Measurements from ENCODE around the gene EXPH5.

Gene EXPH5

DNA sequence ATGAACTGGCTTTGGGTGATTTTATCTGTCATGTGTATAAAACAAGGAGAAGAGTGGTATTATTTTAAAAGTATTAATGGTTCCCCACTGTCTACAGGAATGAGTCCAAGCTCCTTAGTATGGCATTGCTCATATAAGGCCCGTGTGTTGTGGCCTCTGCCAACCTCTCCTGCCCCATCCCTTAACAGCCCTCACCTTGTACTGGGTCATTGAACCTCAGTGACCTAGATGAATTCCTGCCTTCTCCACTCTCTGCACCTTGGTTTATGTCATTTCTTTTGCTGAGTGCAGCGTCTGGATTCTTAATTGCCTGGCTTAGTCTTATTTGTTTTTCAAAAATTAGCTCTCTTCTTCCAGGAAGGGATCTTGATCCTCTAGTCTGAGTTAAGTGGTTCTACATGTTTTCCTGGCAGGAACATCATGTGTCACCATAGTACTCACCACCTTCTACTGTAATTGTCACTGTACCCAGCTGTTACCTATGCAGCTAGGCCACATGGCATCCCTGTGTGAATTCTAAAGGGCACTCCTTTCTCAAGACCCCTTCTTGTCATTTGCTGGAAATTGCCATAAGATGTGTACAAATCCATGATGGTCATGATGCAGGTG, 59.2 kb downstream of the EXPH5 start:
- no peak overlapping the region for H3K27ac ChIP-seq (replicated peaks)
- DNase-seq (ENCODE audit: low read depth in 1 of 2, low spot score in 1 of 2) = no peak
- H3K4me3 ChIP-seq (replicated peaks; ENCODE audit: insufficient read depth, low read length) = no peak overlapping the region
- peaks cover 2% of the 10 kb centered on the region for H3K27me3 ChIP-seq (ENCODE audit: insufficient read depth, poor library complexity, severe bottlenecking)
- TF ChIP-seq GABPA (IDR thresholded peaks at IDR 0.05; ENCODE audit: low read depth) (no peak), SPI1 (IDR thresholded peaks at IDR 0.05; ENCODE audit: borderline replicate concordance, low read depth) (no peak), POLR2AphosphoS5 (IDR thresholded peaks at IDR 0.05; ENCODE audit: low read depth) (no peak)
- TF ChIP-seq, protein P1, sequence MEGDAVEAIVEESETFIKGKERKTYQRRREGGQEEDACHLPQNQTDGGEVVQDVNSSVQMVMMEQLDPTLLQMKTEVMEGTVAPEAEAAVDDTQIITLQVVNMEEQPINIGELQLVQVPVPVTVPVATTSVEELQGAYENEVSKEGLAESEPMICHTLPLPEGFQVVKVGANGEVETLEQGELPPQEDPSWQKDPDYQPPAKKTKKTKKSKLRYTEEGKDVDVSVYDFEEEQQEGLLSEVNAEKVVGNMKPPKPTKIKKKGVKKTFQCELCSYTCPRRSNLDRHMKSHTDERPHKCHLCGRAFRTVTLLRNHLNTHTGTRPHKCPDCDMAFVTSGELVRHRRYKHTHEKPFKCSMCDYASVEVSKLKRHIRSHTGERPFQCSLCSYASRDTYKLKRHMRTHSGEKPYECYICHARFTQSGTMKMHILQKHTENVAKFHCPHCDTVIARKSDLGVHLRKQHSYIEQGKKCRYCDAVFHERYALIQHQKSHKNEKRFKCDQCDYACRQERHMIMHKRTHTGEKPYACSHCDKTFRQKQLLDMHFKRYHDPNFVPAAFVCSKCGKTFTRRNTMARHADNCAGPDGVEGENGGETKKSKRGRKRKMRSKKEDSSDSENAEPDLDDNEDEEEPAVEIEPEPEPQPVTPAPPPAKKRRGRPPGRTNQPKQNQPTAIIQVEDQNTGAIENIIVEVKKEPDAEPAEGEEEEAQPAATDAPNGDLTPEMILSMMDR (IDR thresholded peaks at IDR 0.05; ENCODE audit: insufficient read depth, low read length) = no peak
- TF ChIP-seq, protein P2, sequence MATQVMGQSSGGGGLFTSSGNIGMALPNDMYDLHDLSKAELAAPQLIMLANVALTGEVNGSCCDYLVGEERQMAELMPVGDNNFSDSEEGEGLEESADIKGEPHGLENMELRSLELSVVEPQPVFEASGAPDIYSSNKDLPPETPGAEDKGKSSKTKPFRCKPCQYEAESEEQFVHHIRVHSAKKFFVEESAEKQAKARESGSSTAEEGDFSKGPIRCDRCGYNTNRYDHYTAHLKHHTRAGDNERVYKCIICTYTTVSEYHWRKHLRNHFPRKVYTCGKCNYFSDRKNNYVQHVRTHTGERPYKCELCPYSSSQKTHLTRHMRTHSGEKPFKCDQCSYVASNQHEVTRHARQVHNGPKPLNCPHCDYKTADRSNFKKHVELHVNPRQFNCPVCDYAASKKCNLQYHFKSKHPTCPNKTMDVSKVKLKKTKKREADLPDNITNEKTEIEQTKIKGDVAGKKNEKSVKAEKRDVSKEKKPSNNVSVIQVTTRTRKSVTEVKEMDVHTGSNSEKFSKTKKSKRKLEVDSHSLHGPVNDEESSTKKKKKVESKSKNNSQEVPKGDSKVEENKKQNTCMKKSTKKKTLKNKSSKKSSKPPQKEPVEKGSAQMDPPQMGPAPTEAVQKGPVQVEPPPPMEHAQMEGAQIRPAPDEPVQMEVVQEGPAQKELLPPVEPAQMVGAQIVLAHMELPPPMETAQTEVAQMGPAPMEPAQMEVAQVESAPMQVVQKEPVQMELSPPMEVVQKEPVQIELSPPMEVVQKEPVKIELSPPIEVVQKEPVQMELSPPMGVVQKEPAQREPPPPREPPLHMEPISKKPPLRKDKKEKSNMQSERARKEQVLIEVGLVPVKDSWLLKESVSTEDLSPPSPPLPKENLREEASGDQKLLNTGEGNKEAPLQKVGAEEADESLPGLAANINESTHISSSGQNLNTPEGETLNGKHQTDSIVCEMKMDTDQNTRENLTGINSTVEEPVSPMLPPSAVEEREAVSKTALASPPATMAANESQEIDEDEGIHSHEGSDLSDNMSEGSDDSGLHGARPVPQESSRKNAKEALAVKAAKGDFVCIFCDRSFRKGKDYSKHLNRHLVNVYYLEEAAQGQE (IDR thresholded peaks at IDR 0.05; ENCODE audit: insufficient replicate concordance, low read depth) = no peak

DNA sequence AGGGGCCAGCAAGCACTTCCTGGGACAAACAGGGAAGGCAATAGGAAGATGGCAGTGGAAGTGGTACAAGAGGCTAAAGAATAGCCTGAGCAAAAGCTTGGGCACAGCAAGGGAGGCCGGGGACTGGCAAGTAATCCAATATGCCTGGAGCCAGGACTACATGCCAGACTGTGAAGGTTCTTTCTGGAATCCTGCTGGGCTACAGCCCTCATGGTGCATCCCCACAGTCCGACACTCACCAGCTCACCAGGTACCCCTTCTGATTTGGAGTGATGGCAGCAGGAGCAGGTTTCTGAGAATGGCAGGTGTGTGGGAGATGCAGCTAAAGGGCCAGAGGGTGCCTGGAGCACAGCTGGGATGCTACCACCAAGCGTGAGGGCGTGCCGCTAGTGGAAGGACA, 63.1 kb downstream of the EXPH5 start:
- H3K27ac ChIP-seq (replicated peaks) = no peak overlapping the region
- no peak overlapping the region for H3K4me3 ChIP-seq (replicated peaks; ENCODE audit: insufficient read depth, low read length)
- no peaks in the 10 kb centered on the region for H3K27me3 ChIP-seq (ENCODE audit: insufficient read depth, poor library complexity, severe bottlenecking)
- no peak for DNase-seq (ENCODE audit: low read depth in 1 of 2, low spot score in 1 of 2)
- TF ChIP-seq, protein P2 (IDR thresholded peaks at IDR 0.05; ENCODE audit: insufficient replicate concordance, low read depth) = no peak
- no peak for TF ChIP-seq GABPA (IDR thresholded peaks at IDR 0.05; ENCODE audit: low read depth)

DNA sequence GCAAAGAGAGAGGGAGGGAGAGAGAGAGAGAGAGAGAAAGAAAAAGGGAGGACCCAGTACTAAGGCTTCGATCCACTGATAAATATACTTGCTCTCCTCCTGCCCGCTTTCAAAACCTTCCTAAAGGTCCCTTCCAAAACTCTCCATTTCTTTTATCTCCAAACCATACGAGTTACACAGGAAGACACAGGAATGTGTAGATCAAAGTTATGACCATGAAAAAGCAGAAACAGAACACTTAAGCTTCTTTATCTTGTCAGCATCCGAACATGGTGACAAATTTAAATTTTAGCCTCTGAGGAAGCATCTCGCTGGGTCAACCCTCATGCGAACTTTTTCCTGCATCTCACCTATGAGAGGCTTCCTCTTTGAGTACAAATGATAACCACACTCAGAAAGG, 66.2 kb downstream of the EXPH5 start:
- DNase-seq (ENCODE audit: low read depth in 1 of 2, low spot score in 1 of 2) = no peak
- Histone ChIP-seq H3K27ac (replicated peaks) (no peak overlapping the region), H3K4me3 (replicated peaks; ENCODE audit: insufficient read depth, low read length) (no peak overlapping the region), H3K27me3 (ENCODE audit: insufficient read depth, poor library complexity, severe bottlenecking) (no peaks in the 10 kb centered on the region)
- TF ChIP-seq POLR2AphosphoS5 (IDR thresholded peaks at IDR 0.05; ENCODE audit: low read depth) (no peak), SPI1 (IDR thresholded peaks at IDR 0.05; ENCODE audit: borderline replicate concordance, low read depth) (no peak), GABPA (IDR thresholded peaks at IDR 0.05; ENCODE audit: low read depth) (no peak)
- TF ChIP-seq, protein P1 (IDR thresholded peaks at IDR 0.05; ENCODE audit: insufficient read depth, low read length) = no peak
- TF ChIP-seq, protein P2 (IDR thresholded peaks at IDR 0.05; ENCODE audit: insufficient replicate concordance, low read depth) = no peak

Measured in HL-60 (cell line).